HUES64 (cell line): ENCODE results near the gene SLC12A8. TPM values are rescaled to one million over a fixed set of nuclear protein-coding genes. Genes with fewer than 3 reads are reported as not detected.
A peak's percentile ranks its signal among the peaks of the same experiment; 100 is the strongest.

ENCODE experiments used
- H3K27ac ChIP-seq: 2 replicates; pipeline ENCODE4 v1.7.0; 2013; ENCODE audit warnings: low read depth, low read length, inconsistent platforms
- H3K27me3 ChIP-seq: 2 replicates; pipeline ENCODE4 v1.6.1; 2013; ENCODE audit warnings: mild to moderate bottlenecking, low read length; ENCODE audit not compliant: insufficient read depth
- H3K36me3 ChIP-seq: 2 replicates; pipeline ENCODE4 v1.6.1; 2013; ENCODE audit warnings: mild to moderate bottlenecking, low read length; ENCODE audit not compliant: insufficient read depth
- H3K4me1 ChIP-seq: 2 replicates; pipeline ENCODE4 v1.6.1; 2013; ENCODE audit warnings: mild to moderate bottlenecking, low read length, moderate library complexity; ENCODE audit not compliant: insufficient read depth
- H3K4me3 ChIP-seq: 2 replicates; pipeline ENCODE4 v1.5.1; 2013; ENCODE audit warnings: mild to moderate bottlenecking, low read length, moderate library complexity
- H3K9ac ChIP-seq: 2 replicates; pipeline ENCODE4 v1.6.1; 2013; ENCODE audit warnings: mild to moderate bottlenecking, low read depth, low read length
- H3K9me3 ChIP-seq: 2 replicates; pipeline ENCODE4 v1.6.1; 2013; ENCODE audit warnings: low read depth, low read length; ENCODE audit not compliant: insufficient read depth
- WGBS: fragments of 150-250, 120-280 bp; methylation state at CpG from one replicate; pipeline ENCODE4 v1.1.7; 2013; ENCODE audit warnings: missing lambda C conversion rate; 5-methylcytosine and 5-hydroxymethylcytosine counted together
- polyA plus RNA-seq, 2 experiments: library from polyadenylated mRNA; stranded (reverse); fragments of 50-300 nt; gene quantifications; one replicate each; pipeline ENCODE4 v1.2.3, GENCODE V29; 2013

The SLC12A8 gene, protein sequence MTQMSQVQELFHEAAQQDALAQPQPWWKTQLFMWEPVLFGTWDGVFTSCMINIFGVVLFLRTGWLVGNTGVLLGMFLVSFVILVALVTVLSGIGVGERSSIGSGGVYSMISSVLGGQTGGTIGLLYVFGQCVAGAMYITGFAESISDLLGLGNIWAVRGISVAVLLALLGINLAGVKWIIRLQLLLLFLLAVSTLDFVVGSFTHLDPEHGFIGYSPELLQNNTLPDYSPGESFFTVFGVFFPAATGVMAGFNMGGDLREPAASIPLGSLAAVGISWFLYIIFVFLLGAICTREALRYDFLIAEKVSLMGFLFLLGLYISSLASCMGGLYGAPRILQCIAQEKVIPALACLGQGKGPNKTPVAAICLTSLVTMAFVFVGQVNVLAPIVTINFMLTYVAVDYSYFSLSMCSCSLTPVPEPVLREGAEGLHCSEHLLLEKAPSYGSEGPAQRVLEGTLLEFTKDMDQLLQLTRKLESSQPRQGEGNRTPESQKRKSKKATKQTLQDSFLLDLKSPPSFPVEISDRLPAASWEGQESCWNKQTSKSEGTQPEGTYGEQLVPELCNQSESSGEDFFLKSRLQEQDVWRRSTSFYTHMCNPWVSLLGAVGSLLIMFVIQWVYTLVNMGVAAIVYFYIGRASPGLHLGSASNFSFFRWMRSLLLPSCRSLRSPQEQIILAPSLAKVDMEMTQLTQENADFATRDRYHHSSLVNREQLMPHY
- 9.0 TPM for polyA plus RNA-seq (2013, experiment 1 of 2)
- polyA plus RNA-seq (2013, experiment 2 of 2), result 7.7 TPM

DNA sequence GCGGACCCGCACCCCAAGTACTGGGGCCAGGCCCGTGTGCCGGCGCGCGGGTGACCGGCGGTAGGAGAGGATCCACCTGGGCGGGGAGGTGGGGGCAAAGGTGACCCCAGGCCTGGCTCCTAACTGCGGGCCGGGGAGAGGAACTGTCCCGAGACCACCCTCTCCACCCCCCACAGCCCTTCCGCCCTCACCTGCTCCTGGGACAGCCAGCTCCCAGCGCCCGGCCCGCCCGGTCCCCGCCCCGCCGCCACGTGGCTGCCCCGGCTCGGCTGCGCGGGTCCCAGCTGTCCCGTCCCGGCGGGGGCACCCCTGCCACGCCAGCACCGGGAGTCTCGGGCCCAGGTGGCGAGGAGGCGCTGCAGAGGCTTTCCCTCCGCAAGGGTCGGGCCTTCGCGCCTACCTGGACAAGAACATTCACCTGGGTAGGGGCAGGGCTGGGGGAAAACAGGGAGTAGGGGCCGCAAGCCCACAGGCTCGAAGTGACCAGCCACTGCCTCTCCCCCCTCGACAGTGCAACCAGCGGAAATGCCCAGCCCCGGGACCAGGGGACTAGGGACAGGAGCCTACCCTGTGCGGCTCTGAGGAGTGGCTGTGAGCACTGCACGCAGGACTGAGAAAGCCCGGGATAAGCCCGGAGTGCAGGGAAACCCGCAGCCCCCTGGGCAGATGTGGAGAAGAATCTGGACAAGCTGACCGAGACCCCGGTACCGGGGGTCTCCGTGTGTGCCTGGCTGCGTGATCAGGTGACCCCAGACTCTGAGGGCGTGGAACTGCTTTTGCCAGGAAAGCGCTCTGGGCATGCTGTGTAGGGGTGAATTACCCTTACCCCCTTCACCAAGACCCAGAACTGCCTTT is at the start of gene SLC12A8:
Gene SLC12A8 (minus strand): TSS at position 240 of the 855 bp plus-strand sequence. CDS start 1,399 bp downstream, outside the sequence.
- Histone ChIP-seq H3K4me1 (peaks cover 19% of the 10 kb centered on the region), H3K9ac (peak within 1 kb of the TSS; percentile 85), H3K36me3 (no peaks in the 10 kb centered on the region), H3K9me3 (no peaks in the 10 kb centered on the region), H3K27ac (no peak within 1 kb of the TSS; the same call in 1 of the 2 replicates), H3K27me3 (peaks cover 10% of the 10 kb centered on the region), H3K4me3 (peak within 1 kb of the TSS; percentile 60)
- 6% methylated on average over 54 of the region's 55 CpGs for WGBS

DNA sequence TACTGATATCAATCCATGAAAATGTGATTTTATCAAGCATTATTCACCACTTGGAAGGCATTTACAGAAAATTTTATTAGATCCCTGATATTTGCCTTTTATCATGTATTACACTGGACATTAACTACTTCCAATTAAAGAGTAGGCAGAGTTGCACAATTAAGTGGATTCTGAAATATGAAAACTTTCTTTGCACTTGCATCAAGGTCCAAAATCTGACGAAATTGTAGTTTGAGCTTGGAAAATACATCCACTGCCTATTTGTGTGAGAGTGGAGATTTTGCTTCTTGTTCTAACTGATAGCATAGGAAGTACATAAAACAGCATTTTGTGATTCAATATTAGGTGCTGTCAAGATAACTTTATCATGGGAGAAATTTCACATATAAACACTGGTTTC is 49.6 kb upstream of the SLC12A8 start:
- H3K27me3 ChIP-seq, result no peaks in the 10 kb centered on the region
- no peak overlapping the region for H3K27ac ChIP-seq
- 93% methylated on average over 1 of the region's 1 CpG for WGBS
- 0 out of 2 replicates have a peak, but pooled peaks cover 1% of the 10 kb centered on the region for H3K9me3 ChIP-seq
- H3K4me3 ChIP-seq, result no peak overlapping the region
- H3K36me3 ChIP-seq, result no peaks in the 10 kb centered on the region; the same call in 1 of the 2 replicates
- no peak overlapping the region for H3K9ac ChIP-seq
- H3K4me1 ChIP-seq, result no peaks in the 10 kb centered on the region

DNA sequence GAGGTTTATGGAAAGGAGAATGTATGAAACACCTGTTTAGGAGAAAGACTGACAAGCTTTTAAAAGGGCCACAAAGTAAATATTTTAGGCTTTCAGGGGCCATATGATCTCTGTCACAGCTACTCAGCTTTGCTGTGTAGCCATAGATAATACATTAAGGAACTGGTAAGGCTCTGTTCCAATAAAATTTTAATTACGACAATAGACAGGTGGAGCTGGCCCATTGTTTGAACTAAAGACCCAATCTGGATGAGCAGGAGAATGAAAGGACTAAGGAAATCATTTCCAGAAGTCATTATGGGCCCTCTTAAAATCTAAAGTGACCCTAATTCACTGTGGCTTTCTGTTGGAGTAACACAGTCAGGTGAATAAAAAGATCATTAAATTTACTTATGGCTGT is 48.5 kb upstream of the SLC12A8 start:
- Histone ChIP-seq H3K36me3 (no peaks in the 10 kb centered on the region; the same call in 1 of the 2 replicates), H3K4me1 (no peaks in the 10 kb centered on the region), H3K9me3 (0 out of 2 replicates have a peak, but pooled peaks cover 8% of the 10 kb centered on the region), H3K4me3 (no peak overlapping the region), H3K9ac (no peak overlapping the region), H3K27ac (no peak overlapping the region), H3K27me3 (no peaks in the 10 kb centered on the region)
- WGBS, result 100% methylated on average over 1 of the region's 1 CpG

DNA sequence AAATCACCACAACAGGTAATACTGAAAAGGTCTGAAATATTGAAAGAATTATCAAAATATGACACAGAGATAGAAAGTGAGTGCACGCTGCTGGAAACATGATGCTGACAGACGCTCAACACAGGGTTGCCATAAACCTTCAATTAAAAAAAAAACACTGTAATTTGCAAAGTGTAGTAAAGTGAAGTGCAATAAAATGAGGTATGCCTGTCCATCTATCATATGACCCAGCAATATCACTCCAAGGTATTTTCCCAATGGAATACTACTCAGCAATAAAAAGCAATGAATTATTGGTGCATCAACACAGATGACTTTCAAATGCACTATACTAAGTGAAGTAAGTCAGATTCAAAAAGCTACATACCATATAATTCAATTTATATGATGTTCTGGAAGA is 47.6 kb upstream of the SLC12A8 start:
- Histone ChIP-seq H3K4me1 (no peaks in the 10 kb centered on the region), H3K9me3 (0 out of 2 replicates have a peak, but pooled peaks cover 8% of the 10 kb centered on the region), H3K36me3 (no peaks in the 10 kb centered on the region; the same call in 1 of the 2 replicates), H3K4me3 (no peak overlapping the region), H3K27ac (no peak overlapping the region), H3K27me3 (no peaks in the 10 kb centered on the region), H3K9ac (no peak overlapping the region)
- WGBS, result 94% methylated on average over 2 of the region's 2 CpGs

DNA sequence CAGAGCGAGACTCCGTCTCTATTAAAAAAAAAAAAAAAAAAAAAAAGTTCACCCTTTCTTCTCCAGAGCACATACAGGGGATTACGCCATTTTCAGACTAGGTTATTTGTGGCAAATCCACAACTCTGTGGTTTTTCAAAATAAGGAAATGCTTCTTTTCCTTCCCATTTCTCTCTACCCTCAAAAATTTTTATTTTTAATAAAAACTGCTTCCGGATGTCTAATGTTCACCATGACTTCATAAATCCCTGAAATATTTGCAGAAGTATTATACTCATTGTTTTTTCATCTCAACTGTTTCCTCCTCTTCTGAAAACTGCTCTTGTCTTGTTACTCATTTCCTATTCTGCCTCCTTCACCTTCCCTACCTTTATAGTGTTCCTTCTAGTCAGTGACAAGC is 45.0 kb upstream of the SLC12A8 start:
- Histone ChIP-seq H3K27me3 (no peaks in the 10 kb centered on the region), H3K9ac (no peak overlapping the region), H3K36me3 (no peaks in the 10 kb centered on the region; the same call in 1 of the 2 replicates), H3K4me3 (no peak overlapping the region), H3K4me1 (no peaks in the 10 kb centered on the region), H3K9me3 (0 out of 2 replicates have a peak, but pooled peaks cover 8% of the 10 kb centered on the region), H3K27ac (no peak overlapping the region)
- 100% methylated on average over 4 of the region's 4 CpGs for WGBS

DNA sequence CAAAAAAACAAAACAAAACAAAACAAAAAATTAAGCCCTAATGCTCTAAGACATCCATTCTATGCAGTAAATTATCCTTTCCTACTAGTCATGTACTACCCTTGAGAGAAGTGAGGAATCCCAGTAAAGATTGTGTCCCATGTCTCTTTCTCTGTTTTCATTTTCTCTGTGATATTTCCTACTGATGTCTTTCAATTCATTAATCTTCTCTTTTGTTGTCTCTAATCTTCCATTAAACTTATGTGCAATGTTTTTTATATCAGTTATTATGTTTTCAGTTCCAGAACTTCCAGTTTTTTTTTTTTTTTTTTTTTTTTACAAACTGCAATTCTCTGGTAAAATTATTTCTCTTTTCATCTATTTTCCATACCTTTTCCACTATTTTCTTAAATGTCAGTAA is 44.1 kb upstream of the SLC12A8 start:
- H3K36me3 ChIP-seq, result no peaks in the 10 kb centered on the region; the same call in 1 of the 2 replicates

DNA sequence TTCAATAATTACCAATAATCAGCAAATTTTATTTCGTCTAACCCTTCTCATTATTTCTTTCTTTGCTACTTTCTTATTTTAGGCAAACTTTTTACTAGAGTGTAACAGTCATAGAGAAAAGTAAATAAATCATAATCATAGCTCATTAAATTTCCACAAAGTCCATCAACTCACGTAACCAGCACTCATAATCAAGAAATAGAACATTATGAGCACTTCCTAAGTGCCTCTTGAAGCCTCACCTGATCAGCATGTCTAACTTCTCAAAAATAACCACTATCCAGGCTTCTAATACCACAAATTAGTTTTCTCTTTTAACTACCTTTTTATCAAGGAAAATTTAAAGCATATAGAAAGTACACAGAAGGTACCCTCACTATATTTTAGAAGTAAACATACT is 38.4 kb upstream of the SLC12A8 start:
- Histone ChIP-seq H3K4me3 (no peak overlapping the region), H3K36me3 (no peaks in the 10 kb centered on the region), H3K27me3 (no peaks in the 10 kb centered on the region), H3K4me1 (no peaks in the 10 kb centered on the region), H3K9ac (no peak overlapping the region), H3K27ac (no peak overlapping the region), H3K9me3 (no peaks in the 10 kb centered on the region)
- 95% methylated on average over 2 of the region's 2 CpGs for WGBS

More for the DNA sequence above, 44.1 kb upstream of the SLC12A8 start:
- Histone ChIP-seq H3K9me3 (0 out of 2 replicates have a peak, but pooled peaks cover 8% of the 10 kb centered on the region), H3K4me1 (no peaks in the 10 kb centered on the region), H3K27me3 (no peaks in the 10 kb centered on the region), H3K27ac (no peak overlapping the region), H3K4me3 (no peak overlapping the region), H3K9ac (no peak overlapping the region)

DNA sequence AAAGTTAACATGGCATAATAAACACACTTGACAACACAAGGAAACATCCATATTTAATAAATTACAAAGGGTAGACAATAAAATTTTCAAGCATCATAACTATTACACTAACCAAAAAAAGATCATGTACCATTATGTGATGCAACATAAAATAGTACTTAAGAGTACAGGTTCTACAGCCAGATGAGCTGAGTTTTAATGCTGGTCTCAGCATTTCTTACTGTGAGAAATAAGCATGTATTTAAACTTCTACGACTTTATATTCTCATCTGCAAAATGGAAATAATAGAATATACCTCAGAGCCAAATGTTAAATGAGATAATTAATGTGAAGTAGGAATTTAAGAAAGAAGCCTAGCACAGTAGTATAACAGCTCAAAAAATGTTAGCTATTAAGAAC is 33.7 kb upstream of the SLC12A8 start:
- Histone ChIP-seq H3K27ac (no peak overlapping the region), H3K4me1 (no peaks in the 10 kb centered on the region), H3K4me3 (no peak overlapping the region), H3K27me3 (no peaks in the 10 kb centered on the region), H3K9me3 (no peaks in the 10 kb centered on the region), H3K36me3 (no peaks in the 10 kb centered on the region), H3K9ac (no peak overlapping the region)
- no CpG with 5 or more reads among the region's 1 CpG for WGBS

DNA sequence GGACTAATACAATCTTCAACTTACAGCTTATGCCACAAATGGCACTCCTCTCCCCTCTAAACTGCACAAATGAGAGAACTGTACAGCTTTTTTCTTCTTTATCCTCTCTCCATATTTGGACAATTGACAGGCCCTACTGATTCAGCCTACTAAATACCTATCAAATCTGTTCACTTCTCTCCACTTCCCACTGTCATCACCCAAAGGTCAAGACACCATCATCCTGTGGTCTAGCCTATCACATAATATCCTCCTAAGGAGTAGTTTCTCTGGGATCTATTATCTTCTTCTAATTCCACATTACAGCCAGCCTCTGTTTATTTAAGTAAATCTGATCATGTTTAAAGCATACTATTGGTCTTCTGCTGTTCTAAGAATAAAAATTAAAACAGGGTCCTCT is 33.0 kb upstream of the SLC12A8 start:
- no peaks in the 10 kb centered on the region for H3K9me3 ChIP-seq
- H3K36me3 ChIP-seq, result no peaks in the 10 kb centered on the region
- no peak overlapping the region for H3K4me3 ChIP-seq
- no peaks in the 10 kb centered on the region for H3K4me1 ChIP-seq
- H3K27me3 ChIP-seq, result no peaks in the 10 kb centered on the region
- H3K27ac ChIP-seq, result no peak overlapping the region
- no peak overlapping the region for H3K9ac ChIP-seq

DNA sequence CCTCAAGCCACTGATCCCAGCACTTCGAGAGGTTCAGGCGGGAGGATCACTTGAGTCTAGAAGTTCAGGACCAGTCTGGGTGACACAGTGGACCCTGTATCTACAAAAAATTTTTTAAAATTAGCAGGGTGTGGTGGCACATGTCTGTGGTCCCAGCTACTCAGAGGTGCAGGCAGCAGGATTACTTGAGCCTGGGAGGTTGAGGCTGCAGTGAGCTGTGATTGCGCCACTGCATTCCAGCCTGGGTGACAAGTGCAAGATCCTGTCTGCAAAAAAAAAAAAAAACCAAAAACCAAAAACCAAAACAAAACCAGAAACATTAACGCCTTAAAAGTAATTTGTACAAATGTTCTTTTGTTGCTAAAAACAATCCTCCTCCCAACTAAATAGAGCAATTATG is 27.9 kb upstream of the SLC12A8 start:
- H3K27ac ChIP-seq, result no peak overlapping the region
- H3K4me3 ChIP-seq, result no peak overlapping the region
- 83% methylated on average over 4 of the region's 4 CpGs for WGBS
- H3K36me3 ChIP-seq, result no peaks in the 10 kb centered on the region
- peaks cover 5% of the 10 kb centered on the region; the same call in 1 of the 2 replicates for H3K4me1 ChIP-seq
- H3K9me3 ChIP-seq, result no peaks in the 10 kb centered on the region
- H3K27me3 ChIP-seq, result no peaks in the 10 kb centered on the region
- H3K9ac ChIP-seq, result no peak overlapping the region
